SK-N-SH treated with all-trans-retinoic acid at 6 μM for 48 hours (cell line): ENCODE measurements around the gene PLA2G2A.

Experiments
- ARNTL ChIP-seq: fragments of 450-650 bp; formaldehyde crosslinking; IDR thresholded peaks from 2 replicates; pipeline ENCODE4 v1.5.0; 2020; ENCODE audit warnings: low read depth, mild to moderate bottlenecking, moderate library complexity, borderline replicate concordance
- BACH2 ChIP-seq: fragments of 250-450 bp; sonication (Bioruptor Pico); IDR thresholded peaks from 2 replicates; pipeline ENCODE4 v1.9.0; 2021; ENCODE audit warnings: mild to moderate bottlenecking, borderline replicate concordance
- RARB ChIP-seq: fragments of 250-450 bp; sonication (Bioruptor Pico); IDR thresholded peaks from 2 replicates; pipeline ENCODE4 v1.8.0; 2021; ENCODE audit warnings: mild to moderate bottlenecking, moderate library complexity
- ZFP3 ChIP-seq: fragments of 250-450 bp; sonication (Bioruptor Pico); IDR thresholded peaks from 2 replicates; pipeline ENCODE4 v1.5.0; 2020; ENCODE audit warnings: mild to moderate bottlenecking, moderate library complexity
- ZFP30 ChIP-seq: fragments of 450-650 bp; formaldehyde crosslinking; IDR thresholded peaks from 2 replicates; pipeline ENCODE4 v1.5.0; 2022; ENCODE audit warnings: mild to moderate bottlenecking, moderate library complexity
- TF ChIP-seq, protein P1 (sequence below): fragments of 250-450 bp; sonication (Bioruptor Pico); IDR thresholded peaks from 2 replicates; pipeline ENCODE4 v1.8.0; 2021; ENCODE audit warnings: low read depth, mild to moderate bottlenecking, moderate library complexity, borderline replicate concordance
- TF ChIP-seq, protein P2 (sequence below): fragments of 250-450 bp; sonication (Bioruptor Pico); IDR thresholded peaks from 2 replicates; pipeline ENCODE4 v1.8.0; 2020; ENCODE audit warnings: mild to moderate bottlenecking, moderate library complexity, borderline replicate concordance

DNA sequence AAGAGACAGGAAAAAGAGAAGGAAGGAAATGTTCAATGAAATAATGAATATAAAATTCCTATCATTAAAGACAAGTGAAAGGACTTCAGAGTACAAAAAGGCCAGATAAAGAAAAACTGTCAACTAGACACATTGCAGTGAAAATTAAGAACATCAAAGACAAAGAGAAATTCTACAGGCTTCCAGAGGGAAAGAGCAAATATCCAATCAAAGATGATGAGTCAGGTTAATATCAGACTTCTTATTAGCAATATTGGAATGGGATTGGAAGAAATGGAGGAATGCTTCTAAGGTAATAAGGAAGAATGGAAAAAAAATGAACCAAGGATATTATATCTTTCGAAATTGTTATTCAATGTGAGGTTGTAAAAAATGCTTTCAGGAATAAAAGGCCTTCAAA is 7.8 kb downstream of the PLA2G2A start:
- TF ChIP-seq, protein P1, sequence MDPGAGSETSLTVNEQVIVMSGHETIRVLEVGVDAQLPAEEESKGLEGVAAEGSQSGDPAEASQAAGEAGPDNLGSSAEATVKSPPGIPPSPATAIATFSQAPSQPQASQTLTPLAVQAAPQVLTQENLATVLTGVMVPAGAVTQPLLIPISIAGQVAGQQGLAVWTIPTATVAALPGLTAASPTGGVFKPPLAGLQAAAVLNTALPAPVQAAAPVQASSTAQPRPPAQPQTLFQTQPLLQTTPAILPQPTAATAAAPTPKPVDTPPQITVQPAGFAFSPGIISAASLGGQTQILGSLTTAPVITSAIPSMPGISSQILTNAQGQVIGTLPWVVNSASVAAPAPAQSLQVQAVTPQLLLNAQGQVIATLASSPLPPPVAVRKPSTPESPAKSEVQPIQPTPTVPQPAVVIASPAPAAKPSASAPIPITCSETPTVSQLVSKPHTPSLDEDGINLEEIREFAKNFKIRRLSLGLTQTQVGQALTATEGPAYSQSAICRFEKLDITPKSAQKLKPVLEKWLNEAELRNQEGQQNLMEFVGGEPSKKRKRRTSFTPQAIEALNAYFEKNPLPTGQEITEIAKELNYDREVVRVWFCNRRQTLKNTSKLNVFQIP (CRISPR knock-in tag), result no peak
- TF ChIP-seq ZFP30 (CRISPR knock-in tag) (no peak), BACH2 (CRISPR knock-in tag) (no peak), ARNTL (no peak), ZFP3 (CRISPR knock-in tag) (no peak), RARB (CRISPR knock-in tag) (no peak)
- TF ChIP-seq, protein P2, sequence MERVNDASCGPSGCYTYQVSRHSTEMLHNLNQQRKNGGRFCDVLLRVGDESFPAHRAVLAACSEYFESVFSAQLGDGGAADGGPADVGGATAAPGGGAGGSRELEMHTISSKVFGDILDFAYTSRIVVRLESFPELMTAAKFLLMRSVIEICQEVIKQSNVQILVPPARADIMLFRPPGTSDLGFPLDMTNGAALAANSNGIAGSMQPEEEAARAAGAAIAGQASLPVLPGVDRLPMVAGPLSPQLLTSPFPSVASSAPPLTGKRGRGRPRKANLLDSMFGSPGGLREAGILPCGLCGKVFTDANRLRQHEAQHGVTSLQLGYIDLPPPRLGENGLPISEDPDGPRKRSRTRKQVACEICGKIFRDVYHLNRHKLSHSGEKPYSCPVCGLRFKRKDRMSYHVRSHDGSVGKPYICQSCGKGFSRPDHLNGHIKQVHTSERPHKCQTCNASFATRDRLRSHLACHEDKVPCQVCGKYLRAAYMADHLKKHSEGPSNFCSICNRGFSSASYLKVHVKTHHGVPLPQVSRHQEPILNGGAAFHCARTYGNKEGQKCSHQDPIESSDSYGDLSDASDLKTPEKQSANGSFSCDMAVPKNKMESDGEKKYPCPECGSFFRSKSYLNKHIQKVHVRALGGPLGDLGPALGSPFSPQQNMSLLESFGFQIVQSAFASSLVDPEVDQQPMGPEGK, result no peak
